GM18870 (cell line): ENCODE measurements around the gene OTOG.

Experiments used
- ATAC-seq: cut with Tn5 transposase; IDR thresholded peaks from one replicate; pipeline ENCODE4 v1.9.1; 2021; ENCODE audit warnings: moderate library complexity; ENCODE audit not compliant: unreplicated experiment

OTOG gene

GRCh38 chr11:17560281-17561110 lies 13.4 kb downstream of the OTOG start:
- no peak for ATAC-seq

GRCh38 chr11:17561111-17561415 lies 14.0 kb downstream of the OTOG start:
- ATAC-seq = no peak

- no peak for ATAC-seq
These were observed 14.5 kb downstream of the OTOG start for GRCh38 chr11:17561526-17561925.

- no peak for ATAC-seq
These were observed 16.2 kb downstream of the OTOG start for GRCh38 chr11:17563231-17563646.

GRCh38 chr11:17563961-17564686 lies 17.1 kb downstream of the OTOG start:
- no peak for ATAC-seq

GRCh38 chr11:17564687-17565042 lies 17.6 kb downstream of the OTOG start:
- no peak for ATAC-seq

GRCh38 chr11:17568944-17569343 lies 21.9 kb downstream of the OTOG start:
- ATAC-seq = no peak

- no peak for ATAC-seq
These were observed 23.0 kb downstream of the OTOG start for GRCh38 chr11:17570034-17570433.

GRCh38 chr11:17571431-17572358 lies 24.6 kb downstream of the OTOG start:
- ATAC-seq = no peak

GRCh38 chr11:17572359-17572690 lies 25.3 kb downstream of the OTOG start:
- no peak for ATAC-seq

GRCh38 chr11:17572791-17573460 lies 25.9 kb downstream of the OTOG start:
- ATAC-seq = no peak

- ATAC-seq = no peak
These were observed 26.5 kb downstream of the OTOG start for GRCh38 chr11:17573526-17573925.

GRCh38 chr11:17574141-17575091 lies 27.4 kb downstream of the OTOG start:
- no peak for ATAC-seq

- ATAC-seq = no peak
These were observed 28.7 kb downstream of the OTOG start for GRCh38 chr11:17575431-17576425.

GRCh38 chr11:17578296-17578695 lies 31.2 kb downstream of the OTOG start:
- ATAC-seq = no peak

- no peak for ATAC-seq
These were observed 31.9 kb downstream of the OTOG start for GRCh38 chr11:17578958-17579357.

- no peak for ATAC-seq
These were observed 32.4 kb downstream of the OTOG start for GRCh38 chr11:17579451-17579850.

GRCh38 chr11:17580271-17580670 lies 33.2 kb downstream of the OTOG start:
- ATAC-seq = no peak
